HG03342 (cell line): ENCODE measurements around the gene CRPPA.
"Not testable (repeated sequence)": the region's sequence is repeated elsewhere in the genome, so short reads cannot be mapped to it uniquely, and the experiment has no call there.

Experiments
- ATAC-seq: cut with Tn5 transposase; IDR thresholded peaks from one replicate; pipeline ENCODE4 v1.9.1; 2021; ENCODE audit warnings: mild to moderate bottlenecking, moderate library complexity; ENCODE audit not compliant: unreplicated experiment

The CRPPA gene

GRCh38 chr7:16398146-16399017, 23.0 kb downstream of the CRPPA start:
- ATAC-seq, result no peak

DNA sequence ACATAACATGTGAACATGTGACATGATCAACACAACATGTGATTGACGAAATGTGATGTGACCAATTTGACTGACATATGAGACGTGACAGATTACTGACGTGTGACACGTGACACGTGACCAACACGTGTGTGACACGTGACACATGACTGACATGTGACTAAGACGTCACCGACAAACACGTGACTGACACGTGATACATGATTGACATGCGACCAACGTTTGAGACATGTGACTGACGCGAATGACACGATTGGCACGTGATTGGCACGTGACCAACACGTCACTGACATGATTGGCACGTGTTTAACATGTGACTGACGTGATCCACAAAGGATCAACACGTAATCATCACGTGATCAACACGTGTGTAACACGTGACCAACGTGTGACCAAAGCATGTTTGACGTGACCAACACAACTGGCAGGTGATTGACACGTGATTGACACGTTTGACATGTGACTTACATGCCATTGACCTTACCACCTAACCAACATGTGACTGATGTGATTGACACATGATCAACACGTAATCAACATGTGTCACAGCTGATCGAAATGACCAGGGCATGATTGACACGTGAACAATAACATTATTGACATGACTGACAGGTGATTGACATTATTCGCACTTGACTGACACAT, 23.7 kb downstream of the CRPPA start:
- no peak for ATAC-seq

GRCh38 chr7:16396766-16397500, 24.4 kb downstream of the CRPPA start:
- no peak for ATAC-seq

- ATAC-seq, result no peak
Measured at GRCh38 chr7:16395121-16395520, 26.2 kb downstream of the CRPPA start.

GRCh38 chr7:16393862-16394422, 27.4 kb downstream of the CRPPA start:
- ATAC-seq, result no peak

- ATAC-seq, result no peak
Measured at GRCh38 chr7:16392990-16393523, 28.3 kb downstream of the CRPPA start.

- ATAC-seq, result not testable (repeated sequence)
Measured at GRCh38 chr7:16383786-16384185, 37.6 kb downstream of the CRPPA start.

DNA sequence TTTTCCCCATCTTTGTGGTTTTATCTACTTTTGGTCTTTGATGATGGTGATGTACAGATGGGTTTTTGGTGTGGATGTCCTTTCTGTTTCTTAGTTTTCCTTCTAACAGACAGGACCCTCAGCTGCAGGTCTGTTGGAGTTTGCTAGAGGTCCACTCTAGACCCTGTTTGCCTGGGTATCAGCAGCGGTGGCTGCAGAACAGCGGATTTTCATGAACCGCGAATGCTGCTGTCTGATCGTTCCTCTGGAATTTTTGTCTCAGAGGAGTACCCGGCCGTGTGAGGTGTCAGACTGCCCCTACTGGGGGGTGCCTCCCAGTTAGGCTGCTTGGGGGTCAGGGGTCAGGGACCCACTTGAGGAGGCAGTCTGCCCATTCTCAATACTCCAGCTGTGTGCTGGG, 38.2 kb downstream of the CRPPA start:
- not testable (repeated sequence) for ATAC-seq
